Measurements from ENCODE around the gene SND1.

- TF ChIP-seq POLR2AphosphoS5 (IDR thresholded peaks at IDR 0.05; ENCODE audit: borderline replicate concordance, low read depth, low read length) (no peak), EZH2 (IDR thresholded peaks at IDR 0.05) (no peak)
Observed at GRCh38 chr7:127854383-127854782, 202.4 kb downstream of the SND1 start.
